Stimulated activated CD4-positive, alpha-beta T cell treated with anti-CD3 and anti-CD28 coated beads, Interleukin-2, amount 100 ng/mL, for 4 hours (primary cell): ENCODE measurements around the gene CD2.
"Not testable (repeated sequence)": the region's sequence is repeated elsewhere in the genome, so short reads cannot be mapped to it uniquely, and the experiment has no call there.

Experiments
- DNase-seq: peaks from one replicate; pipeline ENCODE4 v3.0.0-alpha.2; 2020; ENCODE audit warnings: low read depth

The CD2 gene

GRCh38 chr1:116732726-116733125, 21.5 kb upstream of the CD2 start:
- DNase-seq: no peak

- DNase-seq: no peak
Observed at GRCh38 chr1:116733476-116734365, 20.5 kb upstream of the CD2 start.

- DNase-seq: no peak
Observed at GRCh38 chr1:116735246-116735645, 19.0 kb upstream of the CD2 start.

GRCh38 chr1:116737020-116737854, 17.0 kb upstream of the CD2 start:
- peak; percentile 62 for DNase-seq

GRCh38 chr1:116737855-116738321, 16.3 kb upstream of the CD2 start:
- peak; percentile 31 for DNase-seq

GRCh38 chr1:116738673-116739370, 15.4 kb upstream of the CD2 start:
- peak; percentile 72 for DNase-seq

- no peak for DNase-seq
Observed at GRCh38 chr1:116739371-116740012, 14.7 kb upstream of the CD2 start.

GRCh38 chr1:116740296-116740695, 13.9 kb upstream of the CD2 start:
- no peak for DNase-seq

- no peak for DNase-seq
Observed at GRCh38 chr1:116740746-116741145, 13.5 kb upstream of the CD2 start.

- DNase-seq: no peak
Observed at GRCh38 chr1:116741836-116742565, 12.2 kb upstream of the CD2 start.

GRCh38 chr1:116743535-116743934, 10.7 kb upstream of the CD2 start:
- no peak for DNase-seq

- no peak for DNase-seq
Observed at GRCh38 chr1:116748272-116748671, 6.0 kb upstream of the CD2 start.

- DNase-seq: no peak
Observed at GRCh38 chr1:116751146-116751545, 3.1 kb upstream of the CD2 start.

GRCh38 chr1:116751621-116752020, 2.6 kb upstream of the CD2 start:
- DNase-seq: no peak

- DNase-seq: no peak
Observed at GRCh38 chr1:116753312-116753711, 918 bp upstream of the CD2 start.

GRCh38 chr1:116755066-116755465, 836 bp downstream of the CD2 start:
- no peak for DNase-seq

GRCh38 chr1:116755681-116756080, 1.5 kb downstream of the CD2 start:
- no peak for DNase-seq

- not testable (repeated sequence) for DNase-seq
Observed at GRCh38 chr1:116756092-116756491, 1.9 kb downstream of the CD2 start.

GRCh38 chr1:116758456-116758815, 4.2 kb downstream of the CD2 start:
- not testable (repeated sequence) for DNase-seq

- DNase-seq: no peak
Observed at GRCh38 chr1:116759636-116760035, 5.4 kb downstream of the CD2 start.

- DNase-seq: no peak
Observed at GRCh38 chr1:116760487-116760886, 6.3 kb downstream of the CD2 start.
